HepG2 (cell line): Measurements from ENCODE around the gene KANK3. TPM values are rescaled to one million over a fixed set of nuclear protein-coding genes. Genes with fewer than 3 reads are reported as not detected.

Experiments used
- BORCS8-MEF2B ChIP-seq: sonication (generic); formaldehyde crosslinking; IDR thresholded peaks from 2 replicates; pipeline ENCODE4 v1.8.0; 2022; ENCODE audit warnings: mild to moderate bottlenecking, missing genetic modification reagents
- CENPT ChIP-seq: sonication (generic); formaldehyde crosslinking; IDR thresholded peaks from 2 replicates; pipeline ENCODE4 v1.8.0; 2022; ENCODE audit warnings: low read depth, mild to moderate bottlenecking, moderate library complexity, missing genetic modification reagents
- ELF3 ChIP-seq: IDR thresholded peaks from 2 replicates; pipeline ENCODE4 v1.6.1; 2016; ENCODE audit warnings: missing genetic modification reagents, missing compliant biosample characterization
- MAFG ChIP-seq: sonication (generic); formaldehyde crosslinking; IDR thresholded peaks from 2 replicates; pipeline ENCODE4 v1.5.1; 2020; ENCODE audit warnings: mild to moderate bottlenecking, missing genetic modification reagents
- MYC ChIP-seq: sonication (generic); formaldehyde crosslinking; IDR thresholded peaks from 2 replicates; pipeline ENCODE4 v1.9.0; 2021; ENCODE audit warnings: missing genetic modification reagents, borderline replicate concordance
- PPARG ChIP-seq: conservative IDR thresholded peaks from 2 replicates; pipeline ENCODE4 v1.6.1; 2016; ENCODE audit warnings: missing biosample characterization, missing genetic modification reagents
- PRDM10 ChIP-seq: sonication (generic); formaldehyde crosslinking; IDR thresholded peaks from 2 replicates; pipeline ENCODE4 v1.4.0; 2020; ENCODE audit warnings: low read depth, missing genetic modification reagents
- SMYD3 ChIP-seq: sonication (generic); formaldehyde crosslinking; IDR thresholded peaks from 2 replicates; pipeline ENCODE4 v1.8.1; 2023; ENCODE audit warnings: mild to moderate bottlenecking, missing genetic modification reagents
- TRIM24 ChIP-seq: sonication (generic); formaldehyde crosslinking; IDR thresholded peaks from 2 replicates; pipeline ENCODE4 v1.8.0; 2022; ENCODE audit warnings: mild to moderate bottlenecking, missing genetic modification reagents
- USF2 ChIP-seq, 2 experiments: sonication (generic) in 1 of 2; formaldehyde crosslinking in 1 of 2; IDR thresholded peaks; 2 replicates each; pipeline versions ENCODE4 v1.5.1 to v1.6.1; 2011 to 2020; ENCODE audit warnings: borderline replicate concordance in 1 of 2, low read depth in 1 of 2, low read length in 1 of 2, mild to moderate bottlenecking in 1 of 2, missing genetic modification reagents in 1 of 2, moderate library complexity in 1 of 2
- YEATS2 ChIP-seq: sonication (generic); formaldehyde crosslinking; IDR thresholded peaks from 2 replicates; pipeline ENCODE4 v1.4.0; 2020; ENCODE audit warnings: missing genetic modification reagents, borderline replicate concordance
- ZMYM4 ChIP-seq: sonication (generic); formaldehyde crosslinking; IDR thresholded peaks from 2 replicates; pipeline ENCODE4 v1.8.1; 2023; ENCODE audit warnings: mild to moderate bottlenecking, missing genetic modification reagents
- ZNF280D ChIP-seq: sonication (generic); formaldehyde crosslinking; IDR thresholded peaks from 2 replicates; pipeline ENCODE4 v1.5.1; 2020; ENCODE audit warnings: mild to moderate bottlenecking, missing genetic modification reagents
- ZNF431 ChIP-seq: sonication (generic); formaldehyde crosslinking; IDR thresholded peaks from 2 replicates; pipeline ENCODE4 v1.9.0; 2022; ENCODE audit warnings: missing genetic modification reagents, low read depth, mild to moderate bottlenecking, borderline replicate concordance
- ZNF615 ChIP-seq: sonication (generic); formaldehyde crosslinking; IDR thresholded peaks from 2 replicates; pipeline ENCODE4 v1.5.0; 2020; ENCODE audit warnings: mild to moderate bottlenecking, missing genetic modification reagents, borderline replicate concordance
- ZNF629 ChIP-seq: sonication (generic); formaldehyde crosslinking; conservative IDR thresholded peaks from 2 replicates; pipeline ENCODE4 v1.5.0; 2020; ENCODE audit warnings: missing genetic modification reagents
- ZNF672 ChIP-seq: sonication (generic); formaldehyde crosslinking; IDR thresholded peaks from 2 replicates; pipeline ENCODE4 v1.8.1; 2022; ENCODE audit warnings: missing genetic modification reagents
- polyA plus RNA-seq, 8 experiments: library from polyadenylated mRNA; depleted of rRNA in 3 of 8; stranded (reverse) in 7 of 8; unstranded in 1 of 8; fragments of >200 nt; fragmentation: Illumina TruSeq in 4 of 8; extraction: Trizol in 4 of 8; gene quantifications; 2 replicates each; pipeline versions ENCODE4 v1.2.1 to v1.2.3, GENCODE V29; 2011 to 2016; ENCODE audit warnings: low read depth in 4 of 8, missing spikeins in 1 of 8, mixed read lengths in 1 of 8; ENCODE audit not compliant: insufficient read depth in 1 of 8
- total RNA-seq, 5 experiments: library from RNA; depleted of rRNA; stranded (reverse); fragments of >200 nt; fragmentation: Illumina TruSeq; extraction: Trizol; gene quantifications; 2 replicates each; pipeline ENCODE4 v1.2.3, GENCODE V29; 2016; ENCODE audit warnings: low read depth in 1 of 5

KANK3 gene
- total and polyA plus RNA-seq, 2 of the 13 experiments (the other 11 are each of a cell fraction or from before 2014, with no cell fraction given): 0.15 to 0.20 TPM

- TF ChIP-seq ZNF629 (CRISPR knock-in tag) (no peak), ZMYM4 (no peak), SMYD3 (CRISPR knock-in tag) (0 out of 2 replicates have a peak, but pooled peaks have one; percentile 40), ZNF280D (CRISPR knock-in tag) (peak; percentile 32; the same call in 1 of the 2 replicates), YEATS2 (CRISPR knock-in tag) (peak; percentile 41; the same call in 1 of the 2 replicates), ZNF615 (no peak), PPARG (0 out of 2 replicates have a peak, but pooled peaks have one; percentile 26), ZNF672 (no peak), MAFG (CRISPR knock-in tag) (no peak), USF2 (IDR thresholded peaks at IDR 0.05; ENCODE audit: low read depth, low read length) (no peak), USF2 (CRISPR knock-in tag; IDR thresholded peaks at IDR 0.05; ENCODE audit: borderline replicate concordance) (no peak), ZNF431 (CRISPR knock-in tag) (no peak), MYC (no peak), CENPT (CRISPR knock-in tag) (no peak), ELF3 (CRISPR knock-in tag) (peak; percentile 53; the same call in 1 of the 2 replicates), PRDM10 (peak; percentile 54; the same call in 1 of the 2 replicates), BORCS8-MEF2B (CRISPR knock-in tag) (no peak), TRIM24 (no peak)
Measured at GRCh38 chr19:8355631-8356402, 12.8 kb upstream of the KANK3 start (continued).
